Posterior cingulate gyrus (tissue), 11 donors: ENCODE measurements around the gene TEX54.
A peak's percentile ranks its signal among the peaks of the same experiment; 100 is the strongest.
"Not testable (repeated sequence)": the region's sequence is repeated elsewhere in the genome, so short reads cannot be mapped to it uniquely, and the experiment has no call there.

Experiments
- DNase-seq, 10 donors: peaks; one replicate each; pipeline versions ENCODE4 v3.0.0 to v3.0.0-alpha.2; 2020 to 2021; ENCODE audit warnings: mixed read lengths in 3 of 10
- intact Hi-C: fragments of 100-400 bp; cut with DNase I; formaldehyde crosslinking; loops from one replicate; pipeline ENCODE4 v1.15.1; 2023

The TEX54 gene

GRCh38 chr11:62840721-62841360, 8.2 kb upstream of the TEX54 start:
- peak in 9 of 10 donors; percentile 20 to 90 (median 43) for DNase-seq
- intact Hi-C loops: loop anchor here (5.0 kb wide), 1 partner anchor 54 kb away; the partner anchor contains the start of gene TMEM179B

GRCh38 chr11:62839050-62839945, 6.7 kb upstream of the TEX54 start, which contains the start of gene WDR74:
WDR74 (minus strand) TSS chr11:62839590; CDS start chr11:62839570, 20 bp downstream.
- intact Hi-C loops: loop anchor here (1.0 to 10.0 kb wide), 2 partner anchors 17 to 114 kb away; partner anchors contain the start of genes HNRNPUL2 and TTC9C
- DNase-seq: peak; percentile 92 to 99 (median 94)

DNA sequence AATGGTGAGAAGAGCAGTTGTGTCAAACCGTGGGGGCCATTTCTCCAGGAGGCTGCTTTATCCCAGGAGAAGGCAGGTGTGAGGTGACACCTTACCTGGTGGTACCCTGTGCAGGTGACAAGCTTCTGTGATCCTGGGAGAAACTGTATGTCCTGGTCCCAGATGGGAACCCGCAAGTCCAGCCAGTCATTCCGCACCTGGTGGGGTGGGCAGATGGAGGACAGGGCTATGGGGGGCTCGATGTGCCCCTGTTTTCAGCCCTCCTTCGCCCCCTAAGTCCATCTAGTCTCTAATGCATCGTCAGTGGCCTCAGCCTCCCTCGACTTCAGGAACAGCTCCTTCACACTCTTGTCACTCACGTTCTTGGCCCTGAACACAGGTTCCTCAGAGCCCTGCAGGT, 2.7 kb upstream of the TEX54 start:
- peak in 1 of 10 donors; percentile 66 for DNase-seq
- intact Hi-C loops: loop anchor here (10.0 kb wide), 1 partner anchor 111 kb away; the partner anchor contains the start of genes HNRNPUL2 and TTC9C

- intact Hi-C loops: loop anchor here (5.0 to 10.0 kb wide), 2 partner anchors 39 to 107 kb away; partner anchors contain the start of genes HNRNPUL2, TMEM223 and TTC9C
- DNase-seq: peak; percentile 100
Observed at GRCh38 chr11:62831520-62832335, 913 bp downstream of the TEX54 start, which contains the start of gene STX5. STX5 (minus strand) TSS chr11:62832051; CDS start chr11:62831243, 808 bp downstream.

GRCh38 chr11:62830904-62831519, 1.6 kb downstream of the TEX54 start:
- intact Hi-C loops: loop anchor here (5.0 to 10.0 kb wide), 2 partner anchors 39 to 106 kb away; partner anchors contain the start of genes HNRNPUL2, TMEM223 and TTC9C
- DNase-seq: no peak

DNA sequence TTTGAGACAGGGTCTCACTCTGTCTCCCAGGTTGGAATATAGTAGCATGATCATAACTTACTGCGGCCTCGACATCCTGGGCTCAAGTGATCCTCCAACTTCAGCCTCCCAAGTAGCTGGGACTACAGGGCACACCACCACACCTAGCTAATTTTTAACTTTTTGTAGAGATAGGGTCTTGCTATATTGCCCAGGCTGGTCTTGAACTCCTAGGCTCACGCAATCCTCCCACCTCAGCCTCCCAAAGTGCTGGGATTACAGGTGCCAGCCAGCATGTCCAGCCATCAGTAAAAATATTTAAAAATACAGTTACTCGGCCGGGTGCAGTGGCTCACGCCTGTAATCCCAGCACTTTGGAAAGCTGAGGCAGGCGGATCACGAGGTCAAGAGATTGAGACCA, 4.5 kb downstream of the TEX54 start:
- DNase-seq: peak in 1 of 10 donors; percentile 3
- intact Hi-C loops: not testable (repeated sequence)

DNA sequence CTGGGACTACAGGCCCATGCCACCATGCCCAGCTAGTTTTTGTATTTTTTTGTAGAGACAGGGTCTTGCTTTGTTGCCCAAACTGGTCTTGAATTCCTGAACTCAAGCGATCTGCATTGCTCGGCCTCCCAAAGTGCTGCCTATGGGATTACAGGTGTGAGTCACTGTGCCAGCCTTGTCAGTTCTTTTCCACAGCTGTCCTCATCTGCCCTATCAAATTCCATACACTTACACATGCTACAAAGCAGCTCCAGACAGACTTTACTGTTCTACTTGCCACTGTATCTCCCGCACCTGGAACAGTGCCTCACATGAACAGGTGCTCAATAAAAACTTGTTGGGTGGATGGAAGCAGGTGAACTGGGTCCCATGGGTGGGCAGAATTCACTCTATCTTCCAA, 9.0 kb downstream of the TEX54 start:
- intact Hi-C loops: no loop called here
- DNase-seq: peak in 1 of 10 donors; percentile 5

- no peak for DNase-seq
- intact Hi-C loops: no loop called here
Observed at GRCh38 chr11:62817129-62817528, 15.5 kb downstream of the TEX54 start.

DNA sequence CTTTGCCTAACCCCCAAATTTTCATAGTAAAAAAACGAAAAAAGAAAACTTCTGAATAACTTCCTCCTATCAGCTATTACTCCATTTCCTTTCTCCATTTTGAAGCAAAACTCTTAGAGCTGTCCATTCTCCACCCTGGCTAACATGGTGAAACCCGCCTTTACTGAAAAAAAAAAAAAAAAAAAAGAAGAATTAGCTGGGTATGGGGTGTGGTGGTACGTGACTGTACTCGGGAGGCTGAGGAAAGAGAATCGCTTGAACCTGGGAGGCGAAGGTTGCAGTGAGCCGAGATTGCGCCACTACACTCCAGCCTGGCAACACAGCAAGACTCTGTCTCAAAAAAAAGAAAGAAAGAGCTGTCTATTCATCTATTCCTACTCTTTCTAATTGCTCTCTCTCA, 16.1 kb downstream of the TEX54 start:
- intact Hi-C loops: no loop called here
- peak in 1 of 10 donors; percentile 13 for DNase-seq

DNA sequence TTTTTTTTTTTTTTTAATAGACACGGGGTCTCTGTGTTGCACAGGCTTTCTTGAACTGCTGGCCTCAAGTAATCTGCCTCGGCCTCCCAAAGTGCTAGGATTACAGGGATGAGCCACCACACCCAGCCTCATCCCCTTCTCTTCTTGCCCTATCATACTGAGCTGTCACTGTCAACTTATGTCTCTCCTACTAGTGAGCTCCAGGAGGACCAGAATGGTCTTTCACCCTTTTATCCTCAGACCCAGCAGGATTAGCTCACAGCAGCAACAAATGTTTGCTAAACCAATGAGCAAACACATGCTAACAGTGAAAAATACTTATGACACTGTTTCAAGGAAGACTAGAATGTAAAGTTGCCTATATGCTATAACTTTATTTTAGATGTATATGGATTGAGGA, 21.0 kb downstream of the TEX54 start:
- intact Hi-C loops: no loop called here
- peak in 1 of 10 donors; percentile 1 for DNase-seq

- intact Hi-C loops: no loop called here
- peak in 1 of 10 donors; percentile 1 for DNase-seq
Observed at GRCh38 chr11:62810748-62811147, 21.9 kb downstream of the TEX54 start.

GRCh38 chr11:62806611-62807121, 26.0 kb downstream of the TEX54 start:
- DNase-seq: peak in 1 of 10 donors; percentile 72
- intact Hi-C loops: no loop called here

DNA sequence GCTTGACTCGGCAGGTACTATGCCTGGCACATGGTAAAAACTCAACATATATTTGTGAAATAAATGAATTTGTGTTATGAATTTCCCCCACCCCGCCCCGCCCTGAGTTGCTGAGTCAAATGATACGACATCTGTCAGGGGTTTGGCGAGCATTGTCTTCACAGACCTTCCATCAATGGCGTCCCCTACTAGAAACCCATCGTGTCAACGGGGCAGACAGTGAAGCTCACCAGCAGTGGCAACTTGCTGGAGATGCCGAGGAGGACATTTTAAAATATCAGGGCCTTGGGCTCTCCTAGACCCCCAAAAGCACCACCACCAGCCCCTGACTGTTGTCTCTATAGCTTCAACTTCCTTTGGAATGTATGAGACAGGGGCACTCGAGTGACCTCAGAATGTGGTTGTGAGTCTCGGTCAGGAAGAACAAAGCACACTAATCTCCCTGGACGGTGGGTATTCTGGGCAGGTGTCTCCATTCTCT, 26.6 kb downstream of the TEX54 start:
- peak in 1 of 10 donors; percentile 34 for DNase-seq
- intact Hi-C loops: loop anchor here (2.0 kb wide), 1 partner anchor 51 kb away; the partner anchor contains the start of gene ZBTB3

GRCh38 chr11:62805076-62805892, 27.4 kb downstream of the TEX54 start, which contains the start of gene NXF1:
NXF1 (minus strand) TSS chr11:62805440; CDS start chr11:62805356, 84 bp downstream.
- intact Hi-C loops: loop anchor here (2.0 kb wide), 1 partner anchor 50 kb away; the partner anchor contains the start of gene ZBTB3
- peak; percentile 92 to 99 (median 94) for DNase-seq

- intact Hi-C loops: loop anchor here (2.0 kb wide), 1 partner anchor 50 kb away; the partner anchor contains the start of gene ZBTB3
- peak in 1 of 10 donors; percentile 25 for DNase-seq
Observed at GRCh38 chr11:62804310-62805075, 28.1 kb downstream of the TEX54 start.

GRCh38 chr11:62801071-62801470, 31.6 kb downstream of the TEX54 start:
- DNase-seq: no peak
- intact Hi-C loops: no loop called here

DNA sequence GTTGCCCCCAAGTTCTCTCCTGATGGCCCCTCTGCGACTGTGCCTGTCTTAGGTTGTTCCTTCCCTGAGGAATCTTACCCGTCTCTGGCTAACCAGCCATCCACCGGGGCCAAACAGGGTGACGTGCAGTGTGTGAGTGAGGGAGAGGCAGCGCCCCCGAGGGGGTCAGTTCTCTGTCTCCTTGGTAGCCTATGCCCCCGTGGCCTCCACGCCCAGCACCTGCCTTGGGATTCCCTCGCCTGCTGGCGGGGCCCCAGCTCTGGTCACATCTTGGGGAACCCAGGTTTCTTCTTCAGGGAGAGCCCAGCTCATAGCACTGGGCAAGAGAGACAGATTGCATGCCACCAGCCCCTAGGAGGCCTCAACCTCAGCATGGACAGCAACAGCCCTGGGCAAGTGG, 33.2 kb downstream of the TEX54 start:
- intact Hi-C loops: no loop called here
- DNase-seq: peak in 2 of 10 donors; percentile 52 to 80
